ENCODE measurements around the gene CAPN13.
A peak's percentile ranks its signal among the peaks of the same experiment; 100 is the strongest.

The CAPN13 gene

DNA sequence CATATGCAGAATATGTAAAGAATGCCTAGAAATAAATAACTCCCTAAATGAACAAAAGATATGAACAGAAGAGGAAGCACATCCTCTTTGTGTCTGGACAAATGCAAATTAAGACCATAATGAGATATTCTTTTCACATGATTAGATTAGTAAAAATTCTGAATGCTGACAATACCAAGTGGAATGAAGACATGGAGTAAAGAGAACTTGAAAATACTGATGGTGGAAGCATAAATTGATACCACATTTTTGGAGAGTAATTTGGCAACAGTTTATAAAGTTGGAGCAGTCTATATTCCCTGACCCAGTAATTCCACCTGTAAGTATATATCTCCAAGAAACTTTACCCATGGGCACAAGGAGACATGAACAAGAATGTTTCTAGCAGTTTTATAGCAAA lies 130.0 kb downstream of the CAPN13 start:
- no peaks in the 10 kb centered on the region for H3K27me3 ChIP-seq (ENCODE audit: control insufficient read depth, low read length)
- no peak overlapping the region for H3K27ac ChIP-seq (ENCODE audit: low read depth, low read length)
- H3K79me2 ChIP-seq (ENCODE audit: control insufficient read depth, low read length), result no peaks in the 10 kb centered on the region
- no peak overlapping the region for H3K4me3 ChIP-seq (ENCODE audit: low read length)
- no peaks in the 10 kb centered on the region for H3F3A ChIP-seq (ENCODE audit: control insufficient read depth, insufficient read depth)
- TF ChIP-seq EZH2phosphoT487 (IDR thresholded peaks at IDR 0.05; ENCODE audit: borderline replicate concordance, low read length) (no peak), CTCF (IDR thresholded peaks at IDR 0.05; ENCODE audit: low read depth, low read length, poor library complexity, severe bottlenecking) (no peak)
- peaks cover 9% of the 10 kb centered on the region for H3K4me1 ChIP-seq (ENCODE audit: control insufficient read depth, low read length)
- no peaks in the 10 kb centered on the region for H3K9me2 ChIP-seq (replicated peaks; ENCODE audit: control insufficient read depth, low read length)
- peak overlapping the region; percentile 19 for H3K4me2 ChIP-seq (ENCODE audit: low read length)
- no peaks in the 10 kb centered on the region for H3K36me3 ChIP-seq (ENCODE audit: control insufficient read depth, low read length)
- peaks cover 4% of the 10 kb centered on the region; the same call in 1 of the 2 replicates for H3K9me3 ChIP-seq (ENCODE audit: control insufficient read depth, insufficient read depth, low read length)
- no peaks in the 10 kb centered on the region for H4K20me1 ChIP-seq (ENCODE audit: control insufficient read depth, insufficient read depth, low read depth, low read length)

GRCh38 chr2:30675758-30676157 lies 131.5 kb downstream of the CAPN13 start:
- Histone ChIP-seq H3K27ac (ENCODE audit: low read depth, low read length) (no peak overlapping the region), H4K20me1 (ENCODE audit: control insufficient read depth, insufficient read depth, low read depth, low read length) (no peaks in the 10 kb centered on the region)
- TF ChIP-seq CTCF (IDR thresholded peaks at IDR 0.05; ENCODE audit: low read depth, low read length, poor library complexity, severe bottlenecking) (no peak), EZH2phosphoT487 (IDR thresholded peaks at IDR 0.05; ENCODE audit: borderline replicate concordance, low read length) (no peak)

GRCh38 chr2:30673127-30673526 lies 134.1 kb downstream of the CAPN13 start:
- Histone ChIP-seq H3K27me3 (ENCODE audit: control insufficient read depth, low read length) (no peaks in the 10 kb centered on the region), H3K79me2 (ENCODE audit: control insufficient read depth, low read length) (no peaks in the 10 kb centered on the region), H3K9me3 (ENCODE audit: control insufficient read depth, insufficient read depth, low read length) (peaks cover 6% of the 10 kb centered on the region; the same call in 1 of the 2 replicates), H3K4me1 (ENCODE audit: control insufficient read depth, low read length) (peaks cover 9% of the 10 kb centered on the region), H3K4me2 (ENCODE audit: low read length) (no peak overlapping the region), H3K4me3 (ENCODE audit: low read length) (no peak overlapping the region), H3F3A (ENCODE audit: control insufficient read depth, insufficient read depth) (no peaks in the 10 kb centered on the region), H3K9me2 (replicated peaks; ENCODE audit: control insufficient read depth, low read length) (no peaks in the 10 kb centered on the region), H4K20me1 (ENCODE audit: control insufficient read depth, insufficient read depth, low read depth, low read length) (no peaks in the 10 kb centered on the region), H3K36me3 (ENCODE audit: control insufficient read depth, low read length) (no peaks in the 10 kb centered on the region), H3K27ac (ENCODE audit: low read depth, low read length) (no peak overlapping the region)
- no peak for TF ChIP-seq EZH2phosphoT487 (IDR thresholded peaks at IDR 0.05; ENCODE audit: borderline replicate concordance, low read length)

More at GRCh38 chr2:30675758-30676157, 131.5 kb downstream of the CAPN13 start:
- Histone ChIP-seq H3K4me2 (ENCODE audit: low read length) (no peak overlapping the region), H3K4me1 (ENCODE audit: control insufficient read depth, low read length) (peaks cover 9% of the 10 kb centered on the region), H3K4me3 (ENCODE audit: low read length) (no peak overlapping the region), H3K9me2 (replicated peaks; ENCODE audit: control insufficient read depth, low read length) (no peaks in the 10 kb centered on the region), H3K27me3 (ENCODE audit: control insufficient read depth, low read length) (no peaks in the 10 kb centered on the region), H3F3A (ENCODE audit: control insufficient read depth, insufficient read depth) (no peaks in the 10 kb centered on the region), H3K36me3 (ENCODE audit: control insufficient read depth, low read length) (no peaks in the 10 kb centered on the region), H3K79me2 (ENCODE audit: control insufficient read depth, low read length) (no peaks in the 10 kb centered on the region), H3K9me3 (ENCODE audit: control insufficient read depth, insufficient read depth, low read length) (peaks cover 4% of the 10 kb centered on the region; the same call in 1 of the 2 replicates)
